Measurements from ENCODE around the gene FAM53A.

DNA sequence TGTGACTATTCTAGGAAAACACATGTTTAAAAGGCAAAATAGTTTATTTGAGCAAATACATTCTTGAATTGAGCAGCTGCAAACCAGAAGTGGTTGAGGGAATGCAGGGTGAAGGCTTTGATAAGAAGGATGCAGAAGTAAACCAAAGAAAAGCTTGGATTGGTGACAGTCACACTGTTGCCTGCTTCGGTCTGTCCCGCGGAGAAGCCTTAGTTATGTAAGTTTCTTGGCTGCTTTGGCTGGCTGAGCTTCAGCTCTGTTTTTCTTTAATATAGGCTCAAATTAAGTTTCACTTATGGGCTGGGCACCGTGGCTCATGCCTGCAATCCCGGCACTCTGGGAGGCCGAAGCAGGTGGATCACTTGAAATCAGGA is 67.6 kb downstream of the FAM53A start:
- TF ChIP-seq ZNF777 (tag by site-specific recombination; IDR thresholded peaks at IDR 0.05; ENCODE audit: borderline replicate concordance) (no peak), ZNF449 (tag by site-specific recombination; IDR thresholded peaks at IDR 0.05) (no peak), SP3 (tag by site-specific recombination; IDR thresholded peaks at IDR 0.05) (no peak), ZNF18 (tag by site-specific recombination; IDR thresholded peaks at IDR 0.05) (no peak), ZBTB1 (tag by site-specific recombination; IDR thresholded peaks at IDR 0.05) (no peak), KLF16 (tag by site-specific recombination; IDR thresholded peaks at IDR 0.05) (no peak), ZNF792 (tag by site-specific recombination; IDR thresholded peaks at IDR 0.05) (no peak), ZNF169 (tag by site-specific recombination; IDR thresholded peaks at IDR 0.05) (no peak), YY1 (tag by site-specific recombination; IDR thresholded peaks at IDR 0.05) (no peak), CTCF (tag by site-specific recombination; IDR thresholded peaks at IDR 0.05) (no peak)

Data from HEK293 (cell line).